Measurements from ENCODE around the gene MGMT. TPM values are rescaled to one million over a fixed set of nuclear protein-coding genes. Genes with fewer than 3 reads are reported as not detected.

Gene MGMT
- total RNA-seq, 4 donors from 2014 or later = 10.9 to 37.7 (median 16.0) TPM

- no peaks in the 10 kb centered on the region for H3K27me3 ChIP-seq
- H3K4me3 ChIP-seq = no peak overlapping the region
- no peak overlapping the region for H3K27ac ChIP-seq
- no peak for TF ChIP-seq POLR2A (IDR thresholded peaks at IDR 0.05)
- intact Hi-C loops (cut with DNase I; ENCODE audit: low total_unique reads) = no loop called here
- H3K36me3 ChIP-seq = no peaks in the 10 kb centered on the region
- DNase-seq = no peak
- peaks cover 0 to 7% of the 10 kb centered on the region in 2 donors for H3K4me1 ChIP-seq
- no peaks in the 10 kb centered on the region for H3K9me3 ChIP-seq
These were observed 56.1 kb downstream of the MGMT start for GRCh38 chr10:129523031-129523722.

- DNase-seq = no peak
- intact Hi-C loops (cut with DNase I; ENCODE audit: low total_unique reads) = no loop called here
These were observed 56.8 kb downstream of the MGMT start for GRCh38 chr10:129523723-129524316.

GRCh38 chr10:129524936-129525335, 57.9 kb downstream of the MGMT start:
- H3K27ac ChIP-seq = no peak overlapping the region
- TF ChIP-seq CTCF (IDR thresholded peaks at IDR 0.05) = no peak
- TF ChIP-seq POLR2A (IDR thresholded peaks at IDR 0.05) = no peak
- H3K4me3 ChIP-seq = no peak overlapping the region
- no peaks in the 10 kb centered on the region for H3K27me3 ChIP-seq
- no peaks in the 10 kb centered on the region for H3K36me3 ChIP-seq
- H3K4me1 ChIP-seq = peaks cover 0 to 7% of the 10 kb centered on the region in 2 donors
- no peaks in the 10 kb centered on the region for H3K9me3 ChIP-seq
- intact Hi-C loops (cut with DNase I; ENCODE audit: low total_unique reads) = no loop called here
- no peak for DNase-seq

More at GRCh38 chr10:129523723-129524316, 56.8 kb downstream of the MGMT start:
- Histone ChIP-seq H3K27ac (no peak overlapping the region), H3K4me3 (no peak overlapping the region), H3K9me3 (no peaks in the 10 kb centered on the region), H3K36me3 (no peaks in the 10 kb centered on the region), H3K4me1 (peaks cover 0 to 7% of the 10 kb centered on the region in 2 donors), H3K27me3 (no peaks in the 10 kb centered on the region)
- TF ChIP-seq POLR2A (IDR thresholded peaks at IDR 0.05) = no peak
- TF ChIP-seq CTCF (IDR thresholded peaks at IDR 0.05) = no peak

- intact Hi-C loops (cut with DNase I; ENCODE audit: low total_unique reads) = no loop called here
- no peak overlapping the region for H3K27ac ChIP-seq
- no peaks in the 10 kb centered on the region for H3K27me3 ChIP-seq
- DNase-seq = peak; percentile 29 to 38
- no peaks in the 10 kb centered on the region for H3K36me3 ChIP-seq
- H3K9me3 ChIP-seq = no peaks in the 10 kb centered on the region
- peaks cover 0 to 7% of the 10 kb centered on the region in 2 donors for H3K4me1 ChIP-seq
- no peak overlapping the region for H3K4me3 ChIP-seq
- no peak for TF ChIP-seq POLR2A (IDR thresholded peaks at IDR 0.05)
- no peak for TF ChIP-seq CTCF (IDR thresholded peaks at IDR 0.05)
These were observed 58.4 kb downstream of the MGMT start for GRCh38 chr10:129525401-129525801.

- H3K4me3 ChIP-seq = no peak overlapping the region
- H3K4me1 ChIP-seq = peaks cover 0 to 7% of the 10 kb centered on the region in 2 donors
- intact Hi-C loops (cut with DNase I; ENCODE audit: low total_unique reads) = no loop called here
- DNase-seq = no peak
- H3K27me3 ChIP-seq = no peaks in the 10 kb centered on the region
- no peaks in the 10 kb centered on the region for H3K36me3 ChIP-seq
- no peak overlapping the region for H3K27ac ChIP-seq
- no peaks in the 10 kb centered on the region for H3K9me3 ChIP-seq
- TF ChIP-seq CTCF (IDR thresholded peaks at IDR 0.05) = no peak
- TF ChIP-seq POLR2A (IDR thresholded peaks at IDR 0.05) = no peak
These were observed 59.9 kb downstream of the MGMT start for GRCh38 chr10:129526943-129527342.
